H9 (cell line): Measurements from ENCODE around the gene CLIC3. TPM values are rescaled to one million over a fixed set of nuclear protein-coding genes. Genes with fewer than 3 reads are reported as not detected.

Experiments
- DNase-seq: peaks from one replicate; pipeline ENCODE4 v3.0.0-alpha.2; 2017
- H2AFZ ChIP-seq: one replicate; pipeline ENCODE4 v1.6.1; 2013; ENCODE audit warnings: mild to moderate bottlenecking, low read length, control low read depth, moderate library complexity
- H2AK5ac ChIP-seq: 2 replicates; pipeline ENCODE4 v1.6.1; 2013; ENCODE audit warnings: low read length, control low read depth, mixed read lengths; ENCODE audit not compliant: insufficient read length
- H2BK120ac ChIP-seq: one replicate; pipeline ENCODE4 v1.6.1; 2013; ENCODE audit warnings: low read depth, mild to moderate bottlenecking, low read length, control low read depth, inconsistent platforms; ENCODE audit not compliant: poor library complexity, severe bottlenecking
- H2BK12ac ChIP-seq: 2 replicates; pipeline ENCODE4 v1.6.1; 2013; ENCODE audit warnings: low read length, control low read depth, mixed read lengths, low read depth; ENCODE audit not compliant: insufficient read length
- H2BK15ac ChIP-seq: 2 replicates; pipeline ENCODE4 v1.6.1; 2013; ENCODE audit warnings: low read depth, low read length, control low read depth
- H2BK20ac ChIP-seq: one replicate; pipeline ENCODE4 v1.6.1; 2013; ENCODE audit warnings: low read depth, mild to moderate bottlenecking, low read length, control low read depth, inconsistent platforms; ENCODE audit not compliant: poor library complexity, severe bottlenecking
- H2BK5ac ChIP-seq: 2 replicates; pipeline ENCODE4 v1.6.1; 2013; ENCODE audit warnings: low read length, control low read depth, mixed read lengths; ENCODE audit not compliant: insufficient read length
- H3K14ac ChIP-seq: 2 replicates; pipeline ENCODE4 v1.6.1; 2013; ENCODE audit warnings: low read length, control low read depth; ENCODE audit not compliant: insufficient read depth
- H3K18ac ChIP-seq: 2 replicates; pipeline ENCODE4 v1.6.1; 2013; ENCODE audit warnings: low read depth, mild to moderate bottlenecking, mixed read lengths, low read length, control low read depth; ENCODE audit not compliant: insufficient read length
- H3K23ac ChIP-seq: 2 replicates; pipeline ENCODE4 v1.6.1; 2013; ENCODE audit warnings: low read length, control low read depth, mixed read lengths, low read depth; ENCODE audit not compliant: insufficient read length
- H3K23me2 ChIP-seq: 2 replicates; pipeline ENCODE4 v1.6.1; 2013; ENCODE audit warnings: low read depth, mild to moderate bottlenecking, mixed read lengths, low read length, control low read depth; ENCODE audit not compliant: insufficient read length, poor library complexity, severe bottlenecking
- H3K27ac ChIP-seq: 2 replicates; pipeline ENCODE4 v1.5.1; 2013; ENCODE audit warnings: low read length, control low read depth, mixed read lengths, low read depth; ENCODE audit not compliant: insufficient read length
- H3K27me3 ChIP-seq: 2 replicates; pipeline ENCODE4 v1.6.1; 2013; ENCODE audit warnings: low read length, control low read depth, inconsistent platforms; ENCODE audit not compliant: insufficient read depth
- H3K4ac ChIP-seq: 2 replicates; pipeline ENCODE4 v1.6.1; 2013; ENCODE audit warnings: low read depth, mild to moderate bottlenecking, control low read depth, inconsistent platforms, low read length, moderate library complexity
- H3K4me1 ChIP-seq: 2 replicates; pipeline ENCODE4 v1.6.1; 2013; ENCODE audit warnings: low read length, control low read depth, inconsistent platforms; ENCODE audit not compliant: insufficient read depth
- H3K4me2 ChIP-seq: 2 replicates; pipeline ENCODE4 v1.6.1; 2013; ENCODE audit warnings: low read length, control low read depth, mixed read lengths; ENCODE audit not compliant: insufficient read length, insufficient read depth
- H3K56ac ChIP-seq: 2 replicates; pipeline ENCODE4 v1.6.1; 2013; ENCODE audit warnings: low read depth, mild to moderate bottlenecking, mixed read lengths, low read length, control low read depth; ENCODE audit not compliant: insufficient read length
- H3K79me1 ChIP-seq: 2 replicates; pipeline ENCODE4 v1.6.1; 2013; ENCODE audit warnings: low read depth, mild to moderate bottlenecking, moderate library complexity, low read length, control low read depth, inconsistent platforms; ENCODE audit not compliant: insufficient read depth, poor library complexity, severe bottlenecking
- H3K79me2 ChIP-seq: 2 replicates; pipeline ENCODE4 v1.6.1; 2013; ENCODE audit warnings: low read length, control low read depth, inconsistent platforms; ENCODE audit not compliant: insufficient read depth
- H3K9ac ChIP-seq: 2 replicates; pipeline ENCODE4 v1.6.1; 2013; ENCODE audit warnings: low read length, control low read depth, mixed read lengths; ENCODE audit not compliant: insufficient read length; ENCODE audit errors: extremely low read depth
- H3K9me3 ChIP-seq: one replicate; pipeline ENCODE4 v1.6.1; 2013; ENCODE audit warnings: low read depth, low read length, inconsistent platforms; ENCODE audit not compliant: control insufficient read depth
- H3T11ph ChIP-seq: one replicate; pipeline ENCODE4 v1.6.1; 2013; ENCODE audit warnings: mild to moderate bottlenecking, low read length, control low read depth, inconsistent platforms
- H4K20me1 ChIP-seq: one replicate; pipeline ENCODE4 v1.6.1; 2013; ENCODE audit not compliant: control insufficient read depth, insufficient read length, insufficient read depth
- H4K5ac ChIP-seq: 2 replicates; pipeline ENCODE4 v1.6.1; 2013; ENCODE audit warnings: low read depth, mild to moderate bottlenecking, mixed read lengths, low read length, control low read depth; ENCODE audit not compliant: insufficient read length
- H4K8ac ChIP-seq: replicated peaks from 2 replicates; pipeline ENCODE4 v1.6.1; 2013; ENCODE audit warnings: low read length, control low read depth, mixed read lengths, low read depth; ENCODE audit not compliant: insufficient read length
- H4K91ac ChIP-seq: 2 replicates; pipeline ENCODE4 v1.6.1; 2013; ENCODE audit warnings: low read depth, mild to moderate bottlenecking, moderate library complexity, mixed read lengths, low read length, control low read depth; ENCODE audit not compliant: insufficient read length
- H3K27ac Mint-ChIP-seq, 3 experiments: 2 replicates in 2 of 3; 3 replicates in 1 of 3; pipeline ENCODE4 v1.8.0; 2020 to 2021; ENCODE audit warnings: mixed read lengths in 3 of 3, mild to moderate bottlenecking in 1 of 3, moderate library complexity in 1 of 3
- H3K27me3 Mint-ChIP-seq: 2 replicates; pipeline ENCODE4 v1.8.0; 2021; ENCODE audit warnings: low read depth, mild to moderate bottlenecking, moderate library complexity, mixed read lengths
- H3K36me3 Mint-ChIP-seq, 3 experiments: 2 replicates in 2 of 3; 3 replicates in 1 of 3; pipeline ENCODE4 v1.8.0; 2020 to 2021; ENCODE audit warnings: low read depth in 3 of 3, mixed read lengths in 3 of 3; ENCODE audit not compliant: insufficient read depth in 1 of 3
- H3K4me1 Mint-ChIP-seq, 2 experiments: 2 replicates each; pipeline ENCODE4 v1.8.0; 2020; ENCODE audit warnings: mixed read lengths in 2 of 2
- H3K4me3 Mint-ChIP-seq, 2 experiments: 2 replicates in 1 of 2; 3 replicates in 1 of 2; pipeline ENCODE4 v1.8.0; 2020 to 2021; ENCODE audit warnings: mild to moderate bottlenecking in 2 of 2, mixed read lengths in 2 of 2, moderate library complexity in 1 of 2
- H3K9me3 Mint-ChIP-seq, 2 experiments: 2 replicates in 1 of 2; 3 replicates in 1 of 2; pipeline ENCODE4 v1.8.0; 2020; ENCODE audit warnings: mild to moderate bottlenecking in 2 of 2, mixed read lengths in 2 of 2, moderate library complexity in 1 of 2
- WGBS: extraction: QIAGEN DNeasy Blood & Tissue Kit; methylation state at CpG from one replicate; pipeline ENCODE4 v1.1.7; 2013; ENCODE audit warnings: missing lambda C conversion rate, low lambda C conversion rate, mixed read lengths; ENCODE audit not compliant: insufficient read length; ENCODE audit errors: extremely low coverage; 5-methylcytosine and 5-hydroxymethylcytosine counted together
- total RNA-seq: library from RNA; stranded (reverse); gene quantifications from 2 replicates; pipeline ENCODE4 v1.2.1, GENCODE V29; 2021
- TF ChIP-seq, protein P1 (sequence below): fragments of 200-600 bp; sonication (generic); conservative IDR thresholded peaks from 3 replicates; pipeline ENCODE4 v1.8.0; 2021; ENCODE audit warnings: antibody characterized with exemption, mild to moderate bottlenecking

Gene CLIC3
- total RNA-seq, 1 experiment from 2014 or later: 0.31 TPM

DNA sequence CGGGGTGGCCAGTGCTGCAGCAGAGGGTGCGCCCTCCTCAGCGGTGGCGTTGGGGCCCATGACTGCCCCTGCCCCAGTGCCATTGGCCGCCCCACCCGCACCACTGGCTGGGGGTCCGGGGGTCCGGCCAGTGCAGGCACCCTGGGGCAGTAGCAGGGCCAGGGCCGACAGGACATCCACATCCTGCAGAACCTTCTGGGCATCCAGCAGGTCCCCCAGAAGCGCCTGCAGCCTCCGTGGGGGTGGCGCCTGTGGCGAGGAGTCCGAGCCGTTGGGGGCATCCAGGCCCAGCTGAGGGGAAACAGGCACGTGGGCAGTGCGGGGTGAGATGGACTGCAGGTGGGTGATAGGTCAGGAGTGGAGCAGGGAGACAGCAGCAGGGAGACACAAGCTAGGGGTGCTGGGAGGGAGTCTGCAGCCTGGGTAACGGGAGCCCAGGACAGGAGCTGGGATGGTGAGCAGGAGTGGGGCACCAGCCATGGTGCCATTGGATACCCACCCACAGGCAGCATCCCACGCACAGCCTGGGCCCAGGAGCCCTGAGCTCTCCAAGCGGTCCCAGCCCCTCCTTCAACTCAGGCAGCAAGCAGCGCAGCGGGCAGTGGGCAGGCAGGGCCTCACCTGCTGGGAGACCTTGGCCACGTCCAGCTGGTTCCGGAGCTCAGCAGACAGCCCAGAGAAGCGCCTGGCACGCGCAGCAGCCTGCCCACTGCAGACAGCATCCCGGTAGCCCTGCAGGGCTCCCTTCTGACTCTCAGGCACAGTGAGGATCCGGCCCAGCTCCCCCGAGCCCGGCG, 24.6 kb upstream of the CLIC3 start:
- Histone ChIP-seq H4K91ac (no peak overlapping the region), H3K4me1 (no peaks in the 10 kb centered on the region), H3K23me2 (no peaks in the 10 kb centered on the region), H3K14ac (no peak overlapping the region), H4K5ac (no peak overlapping the region), H3K79me1 (no peaks in the 10 kb centered on the region), H4K8ac (no peak overlapping the region), H2BK120ac (no peak overlapping the region), H2AFZ (no peak overlapping the region), H3K18ac (no peak overlapping the region), H3K23ac (no peak overlapping the region), H3K79me2 (no peaks in the 10 kb centered on the region), H3K27me3 (no peaks in the 10 kb centered on the region), H3K4ac (no peak overlapping the region), H3K9me3 (no peaks in the 10 kb centered on the region), H4K20me1 (no peaks in the 10 kb centered on the region), H3K56ac (no peak overlapping the region), H3K9ac (no peak overlapping the region), H3T11ph (no peak overlapping the region), H2AK5ac (no peak overlapping the region), H3K27ac (no peak overlapping the region), H2BK20ac (no peak overlapping the region), H2BK12ac (no peak overlapping the region), H2BK15ac (no peak overlapping the region), H2BK5ac (no peak overlapping the region), H3K4me2 (no peak overlapping the region)
- no peaks in the 10 kb centered on the region for H3K27me3 Mint-ChIP-seq
- no peaks in the 10 kb centered on the region for H3K9me3 Mint-ChIP-seq
- peaks cover 2 to 10% (median 4%) of the 10 kb centered on the region in 3 experiments; a peak in 3 of 7 replicates for H3K36me3 Mint-ChIP-seq
- TF ChIP-seq, protein P1, sequence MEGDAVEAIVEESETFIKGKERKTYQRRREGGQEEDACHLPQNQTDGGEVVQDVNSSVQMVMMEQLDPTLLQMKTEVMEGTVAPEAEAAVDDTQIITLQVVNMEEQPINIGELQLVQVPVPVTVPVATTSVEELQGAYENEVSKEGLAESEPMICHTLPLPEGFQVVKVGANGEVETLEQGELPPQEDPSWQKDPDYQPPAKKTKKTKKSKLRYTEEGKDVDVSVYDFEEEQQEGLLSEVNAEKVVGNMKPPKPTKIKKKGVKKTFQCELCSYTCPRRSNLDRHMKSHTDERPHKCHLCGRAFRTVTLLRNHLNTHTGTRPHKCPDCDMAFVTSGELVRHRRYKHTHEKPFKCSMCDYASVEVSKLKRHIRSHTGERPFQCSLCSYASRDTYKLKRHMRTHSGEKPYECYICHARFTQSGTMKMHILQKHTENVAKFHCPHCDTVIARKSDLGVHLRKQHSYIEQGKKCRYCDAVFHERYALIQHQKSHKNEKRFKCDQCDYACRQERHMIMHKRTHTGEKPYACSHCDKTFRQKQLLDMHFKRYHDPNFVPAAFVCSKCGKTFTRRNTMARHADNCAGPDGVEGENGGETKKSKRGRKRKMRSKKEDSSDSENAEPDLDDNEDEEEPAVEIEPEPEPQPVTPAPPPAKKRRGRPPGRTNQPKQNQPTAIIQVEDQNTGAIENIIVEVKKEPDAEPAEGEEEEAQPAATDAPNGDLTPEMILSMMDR: no peak
- no peak overlapping the region for H3K4me3 Mint-ChIP-seq
- WGBS: no CpG with 5 or more reads among the region's 32 CpGs
- no peak overlapping the region for H3K27ac Mint-ChIP-seq
- peaks cover 2 to 9% of the 10 kb centered on the region in 2 experiments; a peak in 3 of 4 replicates for H3K4me1 Mint-ChIP-seq
- DNase-seq: no peak
